ENCODE measurements around the gene UBE3C.

Gene UBE3C

GRCh38 chr7:157124690-157125089 lies 14.0 kb upstream of the UBE3C start:
- TF ChIP-seq CTCF (IDR thresholded peaks at IDR 0.05) = no peak

GRCh38 chr7:157125376-157126223 lies 13.1 kb upstream of the UBE3C start:
- no peak for TF ChIP-seq CTCF (IDR thresholded peaks at IDR 0.05)

- TF ChIP-seq CTCF (IDR thresholded peaks at IDR 0.05) = no peak
These were observed 11.8 kb upstream of the UBE3C start for GRCh38 chr7:157126921-157127320.

GRCh38 chr7:157129200-157129599 lies 9.5 kb upstream of the UBE3C start:
- TF ChIP-seq CTCF (IDR thresholded peaks at IDR 0.05) = 0 out of 2 replicates have a peak, but pooled peaks have one; percentile 9

- no peak for TF ChIP-seq CTCF (IDR thresholded peaks at IDR 0.05)
These were observed 8.7 kb upstream of the UBE3C start for GRCh38 chr7:157129907-157130460.

GRCh38 chr7:157132796-157133195 lies 5.9 kb upstream of the UBE3C start:
- no peak for TF ChIP-seq CTCF (IDR thresholded peaks at IDR 0.05)

GRCh38 chr7:157133304-157133703 lies 5.4 kb upstream of the UBE3C start:
- no peak for TF ChIP-seq CTCF (IDR thresholded peaks at IDR 0.05)
